ENCODE results near the gene HOXC6.

The HOXC6 gene

GRCh38 chr12:54042970-54043853 is 15.0 kb downstream of the HOXC6 start:
- no peaks in the 10 kb centered on the region for H3K36me3 ChIP-seq (ENCODE audit: control insufficient read depth in 1 of 2, insufficient read depth in 2 of 2, low read length in 2 of 2)
- no peak overlapping the region for H3K27ac ChIP-seq (ENCODE audit: low read length)
- peaks cover 0 to 3% of the 10 kb centered on the region in 2 donors for H3K4me1 ChIP-seq (ENCODE audit: control insufficient read depth in 1 of 2, insufficient read depth in 2 of 2, low read length in 2 of 2)
- H3K4me3 ChIP-seq (ENCODE audit: low read depth in 1 of 2, low read length in 2 of 2), result no peak overlapping the region
- H3K27me3 ChIP-seq (ENCODE audit: low read depth, low read length), result peaks cover 29% of the 10 kb centered on the region
- H3K9me3 ChIP-seq (ENCODE audit: control insufficient read depth in 1 of 2, low read length in 2 of 2), result no peaks in the 10 kb centered on the region

- Histone ChIP-seq H3K27me3 (ENCODE audit: low read depth, low read length) (peaks cover 18% of the 10 kb centered on the region), H3K4me1 (ENCODE audit: control insufficient read depth in 1 of 2, insufficient read depth in 2 of 2, low read length in 2 of 2) (no peaks in the 10 kb centered on the region), H3K36me3 (ENCODE audit: control insufficient read depth in 1 of 2, insufficient read depth in 2 of 2, low read length in 2 of 2) (no peaks in the 10 kb centered on the region), H3K27ac (ENCODE audit: low read length) (no peak overlapping the region), H3K9me3 (ENCODE audit: control insufficient read depth in 1 of 2, low read length in 2 of 2) (no peaks in the 10 kb centered on the region), H3K4me3 (ENCODE audit: low read depth in 1 of 2, low read length in 2 of 2) (no peak overlapping the region)
Observed at GRCh38 chr12:54044425-54045103, 16.3 kb downstream of the HOXC6 start.

- H3K4me3 ChIP-seq (ENCODE audit: low read depth in 1 of 2, low read length in 2 of 2), result no peak overlapping the region
- H3K27me3 ChIP-seq (ENCODE audit: low read depth, low read length), result peaks cover 10% of the 10 kb centered on the region
- H3K4me1 ChIP-seq (ENCODE audit: control insufficient read depth in 1 of 2, insufficient read depth in 2 of 2, low read length in 2 of 2), result no peaks in the 10 kb centered on the region
- no peaks in the 10 kb centered on the region for H3K9me3 ChIP-seq (ENCODE audit: control insufficient read depth in 1 of 2, low read length in 2 of 2)
- no peaks in the 10 kb centered on the region for H3K36me3 ChIP-seq (ENCODE audit: control insufficient read depth in 1 of 2, insufficient read depth in 2 of 2, low read length in 2 of 2)
- H3K27ac ChIP-seq (ENCODE audit: low read length), result no peak overlapping the region
Observed at GRCh38 chr12:54045401-54045800, 17.2 kb downstream of the HOXC6 start.

- H3K27me3 ChIP-seq (ENCODE audit: low read depth, low read length), result peaks cover 9% of the 10 kb centered on the region
- no peaks in the 10 kb centered on the region for H3K4me1 ChIP-seq (ENCODE audit: control insufficient read depth in 1 of 2, insufficient read depth in 2 of 2, low read length in 2 of 2)
- H3K36me3 ChIP-seq (ENCODE audit: control insufficient read depth in 1 of 2, insufficient read depth in 2 of 2, low read length in 2 of 2), result no peaks in the 10 kb centered on the region
- H3K9me3 ChIP-seq (ENCODE audit: control insufficient read depth in 1 of 2, low read length in 2 of 2), result no peaks in the 10 kb centered on the region
- no peak overlapping the region for H3K27ac ChIP-seq (ENCODE audit: low read length)
- H3K4me3 ChIP-seq (ENCODE audit: low read depth in 1 of 2, low read length in 2 of 2), result no peak overlapping the region
Observed at GRCh38 chr12:54045868-54046521, 17.8 kb downstream of the HOXC6 start.

- no peaks in the 10 kb centered on the region for H3K9me3 ChIP-seq (ENCODE audit: control insufficient read depth in 1 of 2, low read length in 2 of 2)
- H3K27me3 ChIP-seq (ENCODE audit: low read depth, low read length), result peaks cover 9% of the 10 kb centered on the region
- H3K27ac ChIP-seq (ENCODE audit: low read length), result no peak overlapping the region
- H3K4me3 ChIP-seq (ENCODE audit: low read depth in 1 of 2, low read length in 2 of 2), result no peak overlapping the region
- H3K4me1 ChIP-seq (ENCODE audit: control insufficient read depth in 1 of 2, insufficient read depth in 2 of 2, low read length in 2 of 2), result peaks cover 0 to under 1% of the 10 kb centered on the region in 2 donors
- no peaks in the 10 kb centered on the region for H3K36me3 ChIP-seq (ENCODE audit: control insufficient read depth in 1 of 2, insufficient read depth in 2 of 2, low read length in 2 of 2)
Observed at GRCh38 chr12:54046809-54047159, 18.5 kb downstream of the HOXC6 start.

- Histone ChIP-seq H3K4me3 (ENCODE audit: low read depth in 1 of 2, low read length in 2 of 2) (no peak overlapping the region), H3K27me3 (ENCODE audit: low read depth, low read length) (peaks cover 9% of the 10 kb centered on the region), H3K27ac (ENCODE audit: low read length) (no peak overlapping the region), H3K9me3 (ENCODE audit: control insufficient read depth in 1 of 2, low read length in 2 of 2) (no peaks in the 10 kb centered on the region), H3K4me1 (ENCODE audit: control insufficient read depth in 1 of 2, insufficient read depth in 2 of 2, low read length in 2 of 2) (peaks cover 0 to 5% of the 10 kb centered on the region in 2 donors), H3K36me3 (ENCODE audit: control insufficient read depth in 1 of 2, insufficient read depth in 2 of 2, low read length in 2 of 2) (no peaks in the 10 kb centered on the region)
Observed at GRCh38 chr12:54047160-54047963, 19.1 kb downstream of the HOXC6 start.

GRCh38 chr12:54047964-54048303 is 19.7 kb downstream of the HOXC6 start:
- H3K27me3 ChIP-seq (ENCODE audit: low read depth, low read length), result peaks cover 13% of the 10 kb centered on the region
- no peak overlapping the region for H3K27ac ChIP-seq (ENCODE audit: low read length)
- peaks cover 0 to 10% of the 10 kb centered on the region in 2 donors for H3K4me1 ChIP-seq (ENCODE audit: control insufficient read depth in 1 of 2, insufficient read depth in 2 of 2, low read length in 2 of 2)

GRCh38 chr12:54048406-54049093 is 20.3 kb downstream of the HOXC6 start:
- H3K4me1 ChIP-seq (ENCODE audit: control insufficient read depth in 1 of 2, insufficient read depth in 2 of 2, low read length in 2 of 2), result peaks cover 0 to 12% of the 10 kb centered on the region in 2 donors
- H3K9me3 ChIP-seq (ENCODE audit: control insufficient read depth in 1 of 2, low read length in 2 of 2), result no peaks in the 10 kb centered on the region
- H3K4me3 ChIP-seq (ENCODE audit: low read depth in 1 of 2, low read length in 2 of 2), result no peak overlapping the region
- no peak overlapping the region for H3K27ac ChIP-seq (ENCODE audit: low read length)
- H3K27me3 ChIP-seq (ENCODE audit: low read depth, low read length), result peaks cover 14% of the 10 kb centered on the region
- H3K36me3 ChIP-seq (ENCODE audit: control insufficient read depth in 1 of 2, insufficient read depth in 2 of 2, low read length in 2 of 2), result no peaks in the 10 kb centered on the region

More at GRCh38 chr12:54047964-54048303, 19.7 kb downstream of the HOXC6 start:
- Histone ChIP-seq H3K4me3 (ENCODE audit: low read depth in 1 of 2, low read length in 2 of 2) (no peak overlapping the region), H3K9me3 (ENCODE audit: control insufficient read depth in 1 of 2, low read length in 2 of 2) (no peaks in the 10 kb centered on the region), H3K36me3 (ENCODE audit: control insufficient read depth in 1 of 2, insufficient read depth in 2 of 2, low read length in 2 of 2) (no peaks in the 10 kb centered on the region)

GRCh38 chr12:54049108-54049507 is 20.9 kb downstream of the HOXC6 start:
- Histone ChIP-seq H3K4me3 (ENCODE audit: low read depth in 1 of 2, low read length in 2 of 2) (no peak overlapping the region), H3K9me3 (ENCODE audit: control insufficient read depth in 1 of 2, low read length in 2 of 2) (no peaks in the 10 kb centered on the region), H3K4me1 (ENCODE audit: control insufficient read depth in 1 of 2, insufficient read depth in 2 of 2, low read length in 2 of 2) (peaks cover 0 to 12% of the 10 kb centered on the region in 2 donors), H3K36me3 (ENCODE audit: control insufficient read depth in 1 of 2, insufficient read depth in 2 of 2, low read length in 2 of 2) (no peaks in the 10 kb centered on the region), H3K27me3 (ENCODE audit: low read depth, low read length) (peaks cover 18% of the 10 kb centered on the region), H3K27ac (ENCODE audit: low read length) (no peak overlapping the region)

- H3K4me3 ChIP-seq (ENCODE audit: low read depth in 1 of 2, low read length in 2 of 2), result no peak overlapping the region
- peaks cover 20% of the 10 kb centered on the region for H3K27me3 ChIP-seq (ENCODE audit: low read depth, low read length)
- no peaks in the 10 kb centered on the region for H3K9me3 ChIP-seq (ENCODE audit: control insufficient read depth in 1 of 2, low read length in 2 of 2)
- peaks cover 0 to 14% of the 10 kb centered on the region in 2 donors for H3K4me1 ChIP-seq (ENCODE audit: control insufficient read depth in 1 of 2, insufficient read depth in 2 of 2, low read length in 2 of 2)
- H3K27ac ChIP-seq (ENCODE audit: low read length), result no peak overlapping the region
- no peaks in the 10 kb centered on the region for H3K36me3 ChIP-seq (ENCODE audit: control insufficient read depth in 1 of 2, insufficient read depth in 2 of 2, low read length in 2 of 2)
Observed at GRCh38 chr12:54050482-54050810, 22.2 kb downstream of the HOXC6 start.
